GM19023 (cell line): ENCODE results near the gene NIT1.

Experiments used
- ATAC-seq: cut with Tn5 transposase; IDR thresholded peaks from one replicate; pipeline ENCODE4 v1.9.1; 2021; ENCODE audit warnings: mild to moderate bottlenecking, moderate library complexity; ENCODE audit not compliant: unreplicated experiment

The NIT1 gene

GRCh38 chr1:161117759-161118581 is at the start of gene NIT1, which contains the start of gene PFDN2:
Gene NIT1 (plus strand): TSS chr1:161118105. CDS start chr1:161118177, 72 bp downstream.
Gene PFDN2 (minus strand): TSS chr1:161118037. CDS start chr1:161118026, 11 bp downstream.
- peak; percentile 83 for ATAC-seq

GRCh38 chr1:161068306-161069234 is 49.3 kb upstream of the NIT1 start:
- peak; percentile 49 for ATAC-seq

- peak; percentile 9 for ATAC-seq
Observed at GRCh38 chr1:161069241-161069640, 48.7 kb upstream of the NIT1 start.

GRCh38 chr1:161069731-161070270 is 48.1 kb upstream of the NIT1 start, which contains the start of gene ARHGAP30:
Gene ARHGAP30 (minus strand): TSS chr1:161069891. CDS start chr1:161069624, 267 bp downstream.
- peak; percentile 85 for ATAC-seq

GRCh38 chr1:161070761-161071160 is 47.1 kb upstream of the NIT1 start:
- ATAC-seq, result no peak

GRCh38 chr1:161071886-161072371 is 46.0 kb upstream of the NIT1 start:
- ATAC-seq, result no peak

- ATAC-seq, result no peak
Observed at GRCh38 chr1:161072751-161073449, 45.0 kb upstream of the NIT1 start.

GRCh38 chr1:161073474-161074121 is 44.3 kb upstream of the NIT1 start:
- ATAC-seq, result no peak

GRCh38 chr1:161074676-161075368 is 43.1 kb upstream of the NIT1 start:
- ATAC-seq, result no peak

GRCh38 chr1:161076410-161076809 is 41.5 kb upstream of the NIT1 start:
- no peak for ATAC-seq

- no peak for ATAC-seq
Observed at GRCh38 chr1:161077426-161077825, 40.5 kb upstream of the NIT1 start.

- ATAC-seq, result no peak
Observed at GRCh38 chr1:161079436-161080110, 38.3 kb upstream of the NIT1 start.

- no peak for ATAC-seq
Observed at GRCh38 chr1:161080441-161081405, 37.2 kb upstream of the NIT1 start.

GRCh38 chr1:161081519-161081918 is 36.4 kb upstream of the NIT1 start:
- no peak for ATAC-seq

GRCh38 chr1:161082483-161082882 is 35.4 kb upstream of the NIT1 start:
- no peak for ATAC-seq

- no peak for ATAC-seq
Observed at GRCh38 chr1:161082996-161083747, 34.7 kb upstream of the NIT1 start.
